ENCODE results near the gene PRDM16.

DNA sequence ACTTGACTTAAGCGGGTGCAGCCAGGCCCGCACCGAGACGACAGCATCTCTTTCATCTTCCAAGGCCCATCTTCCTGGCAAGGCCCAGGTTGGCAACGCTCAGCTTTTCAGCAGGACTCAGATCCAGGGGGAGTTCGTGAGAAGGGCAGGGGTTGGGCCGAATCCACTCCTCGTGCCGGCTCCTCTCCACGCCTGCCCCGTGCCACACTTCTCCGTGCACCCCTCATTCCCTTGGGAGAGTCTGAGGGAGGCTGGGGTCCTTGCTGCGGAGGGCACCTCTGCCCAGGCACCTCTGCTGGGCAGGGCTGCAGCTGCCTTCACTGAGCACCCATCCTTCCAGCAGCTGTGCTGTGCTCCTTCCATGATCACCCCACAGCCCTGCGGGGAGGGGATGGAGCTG is 22.3 kb downstream of the PRDM16 start:
- TF ChIP-seq, protein P1, sequence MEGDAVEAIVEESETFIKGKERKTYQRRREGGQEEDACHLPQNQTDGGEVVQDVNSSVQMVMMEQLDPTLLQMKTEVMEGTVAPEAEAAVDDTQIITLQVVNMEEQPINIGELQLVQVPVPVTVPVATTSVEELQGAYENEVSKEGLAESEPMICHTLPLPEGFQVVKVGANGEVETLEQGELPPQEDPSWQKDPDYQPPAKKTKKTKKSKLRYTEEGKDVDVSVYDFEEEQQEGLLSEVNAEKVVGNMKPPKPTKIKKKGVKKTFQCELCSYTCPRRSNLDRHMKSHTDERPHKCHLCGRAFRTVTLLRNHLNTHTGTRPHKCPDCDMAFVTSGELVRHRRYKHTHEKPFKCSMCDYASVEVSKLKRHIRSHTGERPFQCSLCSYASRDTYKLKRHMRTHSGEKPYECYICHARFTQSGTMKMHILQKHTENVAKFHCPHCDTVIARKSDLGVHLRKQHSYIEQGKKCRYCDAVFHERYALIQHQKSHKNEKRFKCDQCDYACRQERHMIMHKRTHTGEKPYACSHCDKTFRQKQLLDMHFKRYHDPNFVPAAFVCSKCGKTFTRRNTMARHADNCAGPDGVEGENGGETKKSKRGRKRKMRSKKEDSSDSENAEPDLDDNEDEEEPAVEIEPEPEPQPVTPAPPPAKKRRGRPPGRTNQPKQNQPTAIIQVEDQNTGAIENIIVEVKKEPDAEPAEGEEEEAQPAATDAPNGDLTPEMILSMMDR (conservative IDR thresholded peaks at IDR 0.05): no peak
- TF ChIP-seq ZFX (IDR thresholded peaks at IDR 0.05): no peak

All from C4-2B (cell line).